HL-60 (cell line): ENCODE measurements around the gene C2orf74.

Experiments used
- DNase-seq, 2 experiments: peaks; one replicate each; pipeline ENCODE4 v3.0.0-alpha.2; 2010 to 2020; ENCODE audit warnings: low read depth in 1 of 2, low spot score in 1 of 2
- H3K27ac ChIP-seq: fragments of 250-450 bp; sonication (Bioruptor Pico); replicated peaks from 2 replicates; pipeline ENCODE4 v1.5.1; 2020; ENCODE audit warnings: mild to moderate bottlenecking, moderate library complexity
- H3K27me3 ChIP-seq: fragments of 250-450 bp; sonication (Bioruptor Pico); 2 replicates; pipeline ENCODE4 v1.5.1; 2021; ENCODE audit warnings: mild to moderate bottlenecking, moderate library complexity; ENCODE audit not compliant: insufficient read depth, poor library complexity, severe bottlenecking
- H3K4me3 ChIP-seq: replicated peaks from 2 replicates; pipeline ENCODE4 v1.5.1; 2011; ENCODE audit warnings: mild to moderate bottlenecking, control low read depth, low read length; ENCODE audit not compliant: insufficient read depth
- CTCF ChIP-seq: IDR thresholded peaks from one replicate; pipeline ENCODE4 v1.5.1; 2011; ENCODE audit warnings: low read length, control low read depth, inconsistent platforms; ENCODE audit not compliant: insufficient read depth
- GABPA ChIP-seq: IDR thresholded peaks from 2 replicates; pipeline ENCODE4 v1.6.1; 2012; ENCODE audit warnings: low read depth
- POLR2AphosphoS5 ChIP-seq: IDR thresholded peaks from 2 replicates; pipeline ENCODE4 v1.6.1; 2012; ENCODE audit warnings: low read depth
- REST ChIP-seq: IDR thresholded peaks from 2 replicates; pipeline ENCODE4 v1.6.1; 2012; ENCODE audit warnings: low read depth; ENCODE audit not compliant: insufficient replicate concordance
- SPI1 ChIP-seq: IDR thresholded peaks from 2 replicates; pipeline ENCODE4 v1.6.1; 2012; ENCODE audit warnings: low read depth, mild to moderate bottlenecking, borderline replicate concordance

Gene C2orf74

GRCh38 chr2:61184263-61184662, 22.3 kb downstream of the C2orf74 start:
- H3K27me3 ChIP-seq, result no peaks in the 10 kb centered on the region
- no peak overlapping the region for H3K27ac ChIP-seq
- TF ChIP-seq REST (no peak), POLR2AphosphoS5 (no peak), CTCF (no peak), SPI1 (no peak), GABPA (no peak)
- no peak overlapping the region for H3K4me3 ChIP-seq
- no peak for DNase-seq

- Histone ChIP-seq H3K4me3 (no peak overlapping the region), H3K27ac (no peak overlapping the region), H3K27me3 (no peaks in the 10 kb centered on the region)
- no peak for TF ChIP-seq SPI1
- no peak for TF ChIP-seq GABPA
- no peak for TF ChIP-seq REST
- DNase-seq, result no peak
These were observed 23.3 kb downstream of the C2orf74 start for GRCh38 chr2:61185231-61185728.

GRCh38 chr2:61187085-61187484, 25.1 kb downstream of the C2orf74 start:
- Histone ChIP-seq H3K4me3 (no peak overlapping the region), H3K27me3 (no peaks in the 10 kb centered on the region), H3K27ac (no peak overlapping the region)
- no peak for DNase-seq
- no peak for TF ChIP-seq SPI1
- no peak for TF ChIP-seq GABPA
- no peak for TF ChIP-seq CTCF
- no peak for TF ChIP-seq POLR2AphosphoS5
- TF ChIP-seq REST, result no peak
